Adipose tissue (tissue), 3 donors: ENCODE results near the gene TSHZ1. TPM values are rescaled to one million over a fixed set of nuclear protein-coding genes. Genes with fewer than 3 reads are reported as not detected.

Experiments
- H3K27ac ChIP-seq: one replicate; pipeline ENCODE4 v1.5.1; 2013; ENCODE audit warnings: low read depth, low read length
- WGBS, 3 donors: extraction: QIAGEN DNeasy Blood & Tissue Kit; methylation state at CpG; one replicate each; pipeline ENCODE4 v1.1.7; 2013; 5-methylcytosine and 5-hydroxymethylcytosine counted together
- polyA plus RNA-seq, 3 donors: library from polyadenylated mRNA; stranded (reverse); fragments of 200-250 nt; gene quantifications; one replicate each; pipeline ENCODE4 v1.2.3, GENCODE V29; 2013
- donor health status: healthy with polysubstance abuse.
- donor health status: Bipolar disorder and iron deficiency.
- donor health status: healthy.

The TSHZ1 gene
- polyA plus RNA-seq, result 1 to 10 TPM; 4.8 to 8.6 (median 8.4) TPM

- H3K27ac ChIP-seq, result peak within 1 kb of the TSS; percentile 57
- WGBS, 3 donors, result 2 to 3% (median 3%) methylated on average over 15 of the region's 15 CpGs
These were observed at the start of gene TSHZ1 for GRCh38 chr18:75210274-75211001. Gene TSHZ1 (plus strand): TSS chr18:75210797. CDS start chr18:75211877, 1,080 bp downstream.

- H3K27ac ChIP-seq, result no peak overlapping the region
- WGBS, 3 donors, result 30 to 66% (median 30%) methylated on average over 14 of the region's 14 CpGs
These were observed 49.2 kb upstream of the TSHZ1 start for GRCh38 chr18:75161256-75162028.

- no peak overlapping the region for H3K27ac ChIP-seq
- WGBS, 3 donors, result 64 to 73% (median 70%) methylated on average over 3 of the region's 3 CpGs
These were observed 48.1 kb upstream of the TSHZ1 start for GRCh38 chr18:75162467-75162866.

GRCh38 chr18:75162978-75163377, 47.6 kb upstream of the TSHZ1 start:
- WGBS, 3 donors, result 93 to 97% (median 94%) methylated on average over 4 of the region's 4 CpGs
- H3K27ac ChIP-seq, result no peak overlapping the region

GRCh38 chr18:75163736-75164135, 46.9 kb upstream of the TSHZ1 start:
- WGBS, 3 donors, result 85 to 98% (median 92%) methylated on average over 4 of the region's 4 CpGs
- no peak overlapping the region for H3K27ac ChIP-seq

- 81 to 92% (median 86%) methylated on average over 3 of the region's 3 CpGs for WGBS, 3 donors
- no peak overlapping the region for H3K27ac ChIP-seq
These were observed 46.1 kb upstream of the TSHZ1 start for GRCh38 chr18:75164479-75164878.

- 86 to 95% (median 89%) methylated on average over 8 of the region's 8 CpGs for WGBS, 3 donors
- no peak overlapping the region for H3K27ac ChIP-seq
These were observed 44.7 kb upstream of the TSHZ1 start for GRCh38 chr18:75165926-75166325.

- no peak overlapping the region for H3K27ac ChIP-seq
- 84 to 86% (median 85%) methylated on average over 10 of the region's 10 CpGs for WGBS, 3 donors
These were observed 43.5 kb upstream of the TSHZ1 start for GRCh38 chr18:75167137-75167536.

- WGBS, 3 donors, result 52 to 75% (median 69%) methylated on average over 31 to 33 of the region's 33 CpGs
- H3K27ac ChIP-seq, result no peak overlapping the region
These were observed 42.6 kb upstream of the TSHZ1 start for GRCh38 chr18:75167759-75168618.

- H3K27ac ChIP-seq, result no peak overlapping the region
These were observed 42.0 kb upstream of the TSHZ1 start for GRCh38 chr18:75168619-75169018.

GRCh38 chr18:75169411-75169810, 41.2 kb upstream of the TSHZ1 start:
- WGBS, 3 donors, result 60 to 78% (median 74%) methylated on average over 9 of the region's 9 CpGs
- no peak overlapping the region for H3K27ac ChIP-seq

More at GRCh38 chr18:75168619-75169018, 42.0 kb upstream of the TSHZ1 start:
- 59 to 69% (median 67%) methylated on average over 7 of the region's 7 CpGs for WGBS, 3 donors

- 68 to 88% (median 78%) methylated on average over 34 of the region's 34 CpGs for WGBS, 3 donors
- H3K27ac ChIP-seq, result no peak overlapping the region
These were observed 40.4 kb upstream of the TSHZ1 start for GRCh38 chr18:75170022-75170789.

GRCh38 chr18:75170916-75171315, 39.7 kb upstream of the TSHZ1 start:
- no peak overlapping the region for H3K27ac ChIP-seq
- 70 to 86% (median 70%) methylated on average over 11 of the region's 11 CpGs for WGBS, 3 donors

GRCh38 chr18:75172299-75173124, 38.1 kb upstream of the TSHZ1 start:
- no peak overlapping the region for H3K27ac ChIP-seq
- WGBS, 3 donors, result 78 to 84% (median 83%) methylated on average over 17 of the region's 17 CpGs

- 46 to 53% (median 49%) methylated on average over 5 of the region's 5 CpGs for WGBS, 3 donors
- H3K27ac ChIP-seq, result no peak overlapping the region
These were observed 37.5 kb upstream of the TSHZ1 start for GRCh38 chr18:75173125-75173432.

- WGBS, 3 donors, result 53 to 81% (median 66%) methylated on average over 4 of the region's 4 CpGs
- H3K27ac ChIP-seq, result no peak overlapping the region
These were observed 36.9 kb upstream of the TSHZ1 start for GRCh38 chr18:75173738-75174137.

GRCh38 chr18:75176849-75177248, 33.7 kb upstream of the TSHZ1 start:
- no peak overlapping the region for H3K27ac ChIP-seq
- 85 to 86% (median 86%) methylated on average over 8 of the region's 8 CpGs for WGBS, 3 donors
